LNCAP (cell line): ENCODE results near the gene GLB1L.

ENCODE experiments used
- CTCF ChIP-seq: fragments of 450-650 bp; IDR thresholded peaks from 2 replicates; pipeline ENCODE4 v1.5.1; 2017; ENCODE audit warnings: mild to moderate bottlenecking

Gene GLB1L

GRCh38 chr2:219270055-219270372, 24.8 kb upstream of the GLB1L start:
- TF ChIP-seq CTCF: no peak

GRCh38 chr2:219269362-219270054, 24.3 kb upstream of the GLB1L start:
- TF ChIP-seq CTCF: no peak

GRCh38 chr2:219268294-219268693, 23.1 kb upstream of the GLB1L start:
- no peak for TF ChIP-seq CTCF

GRCh38 chr2:219266886-219267285, 21.6 kb upstream of the GLB1L start:
- TF ChIP-seq CTCF: no peak

GRCh38 chr2:219266232-219266631, 21.0 kb upstream of the GLB1L start:
- TF ChIP-seq CTCF: no peak

- TF ChIP-seq CTCF: no peak
These were observed 16.0 kb upstream of the GLB1L start for GRCh38 chr2:219261024-219261855.

- no peak for TF ChIP-seq CTCF
These were observed 9.5 kb upstream of the GLB1L start for GRCh38 chr2:219254590-219255201.
